ENCODE measurements around the gene PNKP.
"Not testable (repeated sequence)": the region's sequence is repeated elsewhere in the genome, so short reads cannot be mapped to it uniquely, and the experiment has no call there.

The PNKP gene

DNA sequence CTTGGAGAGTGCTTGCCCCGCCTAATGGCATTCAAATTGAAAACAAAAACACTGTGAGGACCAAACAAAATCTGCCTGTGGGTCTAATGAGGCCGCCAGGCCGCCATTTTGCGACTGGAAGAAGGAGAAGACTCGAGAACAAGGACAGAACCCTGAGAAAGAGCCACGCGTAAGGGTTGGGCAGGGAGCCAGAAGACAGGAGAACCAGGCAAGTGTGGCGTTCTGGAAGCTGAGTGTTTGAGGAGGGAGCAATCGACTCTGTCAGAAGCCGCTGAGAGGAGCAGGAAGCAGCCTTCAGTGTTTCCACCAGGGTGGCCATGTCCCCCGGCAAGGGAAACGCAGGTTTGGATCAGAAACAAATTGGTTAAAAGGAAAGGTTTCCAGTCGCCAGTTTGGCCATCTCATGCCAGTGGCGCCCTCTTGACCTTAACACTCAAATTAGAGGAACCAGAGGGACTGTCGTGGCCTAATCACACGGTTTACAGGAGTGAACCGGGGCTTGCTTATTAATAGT lies 26.6 kb downstream of the PNKP start:
- no peak for DNase-seq

DNA sequence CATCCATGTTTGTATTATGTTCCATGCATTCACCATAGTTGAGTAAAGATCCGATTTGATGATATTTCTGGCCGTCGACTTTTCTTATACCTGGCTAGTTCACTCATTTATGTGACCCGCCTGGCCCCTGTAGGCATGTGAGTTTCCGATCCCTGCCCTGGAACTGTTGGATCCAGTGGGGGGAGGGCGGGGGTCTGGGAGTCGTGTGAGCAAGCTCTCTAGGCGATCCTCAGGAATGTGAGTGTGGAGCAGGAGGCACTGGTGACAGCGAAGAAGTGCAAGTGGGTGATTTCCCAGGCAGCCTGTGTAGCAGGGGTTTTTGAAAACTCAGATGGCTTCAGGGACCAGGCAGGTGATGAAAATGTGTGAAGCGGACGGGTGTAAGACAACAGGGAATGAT lies 27.1 kb downstream of the PNKP start:
- no peak for DNase-seq

DNA sequence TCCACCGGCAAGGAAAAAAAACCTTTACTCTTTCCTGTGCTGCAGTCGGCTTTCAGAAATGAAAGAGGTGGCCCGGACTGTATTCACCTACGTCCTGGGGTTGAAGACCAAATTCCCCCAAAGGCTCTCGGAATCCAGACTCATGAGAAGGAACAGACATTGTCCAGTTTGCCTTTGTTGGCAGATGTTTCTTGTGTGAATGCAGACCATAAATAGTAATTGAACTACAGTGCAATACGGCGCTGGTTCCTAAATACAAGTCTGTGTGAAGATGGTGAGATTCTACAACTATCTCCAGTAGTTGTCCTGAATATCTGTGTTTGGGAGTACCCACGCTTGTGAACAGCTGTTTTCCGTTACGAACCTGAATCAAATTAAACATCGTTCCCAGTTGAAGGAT lies 27.7 kb downstream of the PNKP start:
- no peak for DNase-seq

DNA sequence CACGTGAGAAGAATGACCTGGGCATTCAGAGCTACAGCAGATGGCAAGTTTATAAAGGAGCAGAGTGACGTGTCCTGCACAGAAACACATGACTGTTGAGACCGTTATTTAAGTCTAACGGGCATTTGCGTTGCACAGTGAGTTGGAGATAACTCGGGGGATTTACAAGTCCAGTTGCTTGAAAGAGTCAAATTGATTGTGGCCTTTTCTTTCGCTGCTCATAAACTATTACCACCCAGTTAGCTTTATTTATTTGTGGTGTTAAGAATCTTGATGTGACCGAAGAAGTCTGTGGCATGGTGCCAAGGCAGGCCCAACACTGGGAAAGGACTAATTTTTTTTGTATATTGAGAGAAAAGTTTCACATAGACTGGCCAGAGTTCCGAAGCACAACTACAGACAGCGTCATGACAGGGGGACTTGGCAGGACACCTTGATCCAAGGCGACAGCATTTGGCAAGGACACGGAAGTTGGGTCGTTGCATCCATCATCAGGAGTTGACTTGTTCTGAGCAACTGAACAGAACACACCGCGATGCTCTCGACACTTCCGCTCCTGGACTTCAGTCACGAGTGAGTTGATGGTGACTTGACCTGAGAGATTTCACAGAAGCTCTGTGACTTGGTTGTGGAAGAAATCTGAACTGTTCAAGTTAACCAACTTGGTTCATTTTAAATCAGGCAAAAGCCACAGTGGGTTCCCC lies 28.3 kb downstream of the PNKP start:
- no peak for DNase-seq

DNA sequence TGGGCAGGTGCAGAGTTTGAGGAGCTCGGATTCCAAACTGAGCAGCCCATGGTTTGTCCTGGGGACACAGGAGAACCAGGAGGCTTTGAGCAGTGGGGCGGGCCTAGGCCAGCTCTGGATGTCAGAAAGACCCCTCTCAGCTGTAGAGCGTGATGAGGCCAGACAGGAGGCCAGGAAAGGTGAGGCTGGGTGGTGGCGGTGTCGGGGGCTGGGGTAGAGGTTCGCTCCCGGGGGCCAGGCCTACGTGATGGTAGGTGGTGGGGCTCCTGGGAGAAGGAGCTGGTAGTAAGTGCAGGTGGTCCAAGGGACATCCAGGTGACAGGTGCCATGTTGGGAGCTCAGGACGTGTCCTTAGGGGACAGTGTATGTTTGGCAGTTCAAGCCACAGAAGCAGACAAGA lies 30.0 kb downstream of the PNKP start:
- DNase-seq, result no peak

DNA sequence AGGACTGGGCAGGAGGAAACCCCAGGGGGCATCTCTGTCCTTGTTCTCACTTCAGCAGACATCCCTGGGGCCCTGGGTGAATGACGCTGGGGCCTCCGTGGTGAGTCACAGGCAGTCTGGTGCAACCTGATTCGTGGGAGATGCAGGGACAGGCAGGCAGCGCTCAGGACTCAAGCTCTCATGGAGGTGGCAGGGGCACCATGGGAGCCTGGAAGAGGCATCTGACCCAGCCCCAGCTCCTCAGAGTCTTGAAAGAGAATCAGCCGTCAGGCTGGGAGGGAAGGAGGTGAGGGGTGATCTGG lies 30.4 kb downstream of the PNKP start:
- DNase-seq, result no peak

DNA sequence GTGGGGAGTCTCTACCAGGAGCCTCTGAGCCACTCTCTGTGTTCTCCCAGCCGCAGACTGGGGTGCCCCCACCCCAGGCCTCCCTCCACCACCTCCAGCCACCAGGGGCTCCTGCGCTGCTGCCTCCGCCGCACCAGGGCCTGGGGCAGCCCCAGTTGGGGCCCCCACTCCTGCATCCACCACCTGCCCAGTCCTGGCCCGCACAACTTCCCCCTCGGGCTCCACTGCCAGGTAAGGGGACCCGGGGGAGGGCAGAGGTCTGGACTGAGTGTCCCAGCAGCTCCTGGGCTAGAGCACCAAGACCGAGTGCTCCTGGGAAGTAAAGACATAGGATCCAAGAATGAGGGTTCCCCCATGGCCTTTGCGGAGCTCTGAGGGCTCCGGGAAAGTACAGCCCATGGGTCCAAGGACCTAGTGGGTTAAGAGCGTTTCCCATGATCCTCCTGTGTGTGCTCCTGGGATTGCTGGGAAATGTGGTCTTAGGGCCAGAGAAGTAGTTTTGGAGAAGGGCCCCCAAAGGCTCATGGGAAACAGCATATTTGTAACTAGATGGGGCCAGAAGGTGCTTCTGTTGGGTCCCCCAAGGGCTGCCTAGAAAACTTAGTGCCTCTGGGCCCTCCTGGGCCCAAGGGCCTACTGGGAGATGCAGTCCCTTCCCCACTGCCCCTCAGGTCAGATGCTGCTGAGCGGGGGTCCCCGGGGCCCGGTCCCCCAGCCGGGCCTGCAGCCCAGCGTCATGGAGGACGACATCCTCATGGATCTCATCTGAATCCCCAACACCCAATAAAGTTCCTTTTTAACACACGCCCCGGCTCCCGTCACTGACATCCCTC lies 31.0 kb downstream of the PNKP start:
- no peak for DNase-seq

DNA sequence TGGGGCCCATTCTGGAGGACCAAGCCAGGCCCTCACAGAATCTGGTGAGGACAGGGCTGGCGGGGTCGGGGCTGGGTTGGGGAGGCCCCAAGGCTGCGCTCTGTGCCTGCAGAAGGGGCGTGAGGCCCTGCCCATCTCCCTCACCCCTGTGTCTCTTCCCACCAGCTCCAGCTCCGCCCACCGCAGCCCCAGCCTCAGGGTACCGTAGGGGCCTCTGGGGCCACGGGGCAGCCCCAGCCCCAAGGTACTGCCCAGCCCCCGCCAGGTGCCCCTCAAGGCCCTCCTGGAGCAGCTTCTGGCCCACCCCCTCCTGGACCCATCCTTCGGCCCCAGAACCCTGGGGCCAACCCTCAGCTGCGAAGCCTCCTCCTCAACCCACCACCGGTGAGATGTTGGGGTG lies 31.8 kb downstream of the PNKP start:
- no peak for DNase-seq

DNA sequence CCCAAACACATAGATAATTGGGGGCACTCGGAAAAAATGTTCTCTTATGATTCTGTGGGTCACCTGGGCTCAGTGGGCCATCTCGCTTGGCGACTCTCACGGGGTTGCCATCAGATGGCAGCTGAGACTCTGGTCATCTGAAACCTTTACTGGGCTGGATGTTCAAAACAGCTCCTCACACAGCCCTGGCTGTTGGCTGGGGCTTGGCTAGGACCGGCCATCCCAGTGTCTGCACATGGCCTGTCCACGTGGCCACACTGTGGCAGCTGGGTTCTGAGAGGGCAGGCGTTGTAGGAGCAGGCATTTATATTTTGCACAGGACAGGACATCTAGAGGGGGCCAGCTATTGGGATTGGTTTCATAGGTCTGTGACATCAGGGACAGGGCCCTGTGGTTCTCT lies 33.8 kb downstream of the PNKP start:
- no peak for DNase-seq

DNA sequence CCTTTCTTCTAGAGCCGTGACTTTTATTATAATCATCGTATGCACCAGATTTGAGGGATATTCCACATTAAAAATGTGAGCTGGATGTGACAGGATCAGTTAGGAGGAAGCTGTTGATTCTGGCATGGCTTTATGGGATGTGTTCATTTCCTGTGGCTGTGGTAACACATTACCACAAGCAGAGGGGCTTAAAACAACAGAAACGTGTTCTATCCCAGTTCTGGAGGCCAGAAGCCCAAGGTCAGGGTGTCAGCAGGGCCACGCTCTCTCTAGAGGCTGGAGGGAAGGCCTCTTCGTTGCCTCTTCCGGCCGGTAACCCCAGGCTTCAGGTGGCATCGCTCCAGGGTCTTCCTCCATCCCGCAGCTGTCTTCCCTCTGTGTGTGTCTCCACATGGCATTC lies 34.8 kb downstream of the PNKP start:
- DNase-seq, result no peak

DNA sequence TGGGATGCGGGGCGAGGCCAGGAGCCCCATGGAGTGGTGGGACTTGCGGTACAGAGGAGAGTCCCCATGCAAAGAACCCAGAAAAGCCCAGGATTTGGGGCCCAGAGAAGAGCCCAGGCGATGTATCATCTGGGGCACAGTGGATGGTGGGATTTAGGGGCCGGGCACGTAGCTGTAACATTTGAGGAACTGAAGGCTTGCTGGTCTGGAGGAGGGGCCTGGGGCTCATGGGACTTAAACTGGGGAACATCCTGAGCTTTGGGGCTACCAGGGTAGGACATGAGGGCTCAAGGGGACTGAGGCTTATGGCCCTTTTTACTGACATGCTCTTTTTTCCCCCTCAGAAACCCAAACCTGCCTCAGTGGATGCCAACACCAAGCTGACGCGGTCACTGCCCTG lies 35.8 kb downstream of the PNKP start:
- no peak for DNase-seq

DNA sequence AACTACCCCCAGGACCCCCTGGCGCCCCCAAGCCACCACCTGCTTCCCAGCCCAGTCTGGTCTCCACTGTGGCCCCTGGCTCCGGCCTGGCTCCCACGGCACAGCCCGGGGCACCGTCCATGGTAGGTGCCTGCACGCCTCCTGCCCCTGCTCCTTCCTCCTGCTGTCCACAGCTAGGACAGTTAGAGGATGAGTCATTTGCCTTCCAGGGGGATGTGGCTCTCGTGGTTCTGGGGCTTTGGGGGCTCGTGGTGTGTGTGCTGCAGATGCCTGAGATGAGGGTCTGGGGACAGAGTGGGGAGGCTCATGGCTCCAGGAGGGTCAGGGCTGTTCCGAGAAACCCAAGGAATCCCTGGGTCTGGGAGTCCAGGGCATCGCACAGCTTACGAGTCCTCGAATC lies 36.6 kb downstream of the PNKP start:
- DNase-seq, result no peak

DNA sequence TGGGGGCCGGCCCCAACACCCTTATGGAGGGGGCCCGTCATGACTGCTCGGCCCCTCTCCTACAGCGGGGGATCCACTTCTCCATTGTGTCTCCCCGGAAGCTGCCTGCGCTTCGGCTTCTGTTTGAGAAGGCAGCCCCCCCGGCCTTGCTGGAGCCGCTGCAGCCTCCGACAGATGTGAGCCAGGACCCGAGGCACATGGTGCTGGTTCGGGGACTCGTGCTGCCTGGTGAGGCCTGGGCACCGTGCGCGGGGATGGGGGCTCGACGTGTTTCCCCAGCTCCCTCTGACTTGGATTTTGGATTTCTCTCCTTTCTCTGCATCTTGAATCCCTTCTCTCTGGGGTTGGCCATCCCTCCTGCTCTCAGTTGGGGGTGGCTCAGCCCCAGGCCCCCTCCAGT lies 37.7 kb downstream of the PNKP start:
- no peak for DNase-seq

DNA sequence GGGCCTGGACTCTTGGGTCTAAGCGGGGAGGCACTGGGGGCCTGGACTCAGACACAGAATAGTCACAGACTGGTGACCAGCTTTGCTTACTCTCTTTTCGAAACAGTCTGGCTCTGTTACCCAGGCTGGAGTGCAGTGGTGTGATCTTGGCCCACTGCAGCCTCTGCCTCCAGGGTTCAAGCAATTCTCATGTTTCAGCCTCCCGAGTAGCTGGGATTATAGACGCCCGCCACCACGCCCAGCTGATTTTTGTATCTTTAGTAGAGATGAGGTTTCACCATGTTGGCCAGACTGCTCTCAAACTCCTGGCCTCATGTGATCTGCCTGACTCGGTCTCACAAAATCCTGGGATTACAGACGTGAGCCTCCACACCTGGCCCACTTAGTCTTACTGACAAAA lies 38.2 kb downstream of the PNKP start:
- no peak for DNase-seq

DNA sequence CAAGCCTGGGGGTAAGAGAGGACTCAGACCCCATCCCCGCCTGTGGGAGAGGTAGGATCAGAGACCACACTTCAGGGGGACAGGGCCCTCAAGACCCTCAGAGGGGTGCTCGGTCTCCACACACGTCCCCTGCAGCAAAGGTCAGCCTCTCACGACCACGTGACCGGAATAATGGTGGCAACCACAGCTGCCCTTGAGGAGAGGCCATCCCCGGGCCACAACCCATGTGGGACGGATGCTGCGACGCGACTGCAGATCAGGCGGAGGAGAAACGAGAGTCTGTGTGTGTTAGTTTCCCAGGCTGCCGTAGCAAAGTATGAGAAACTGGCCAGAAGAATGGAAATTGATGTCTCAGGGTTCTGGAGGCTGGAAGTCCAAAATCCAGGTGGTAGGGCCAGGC lies 40.3 kb downstream of the PNKP start:
- no peak for DNase-seq

DNA sequence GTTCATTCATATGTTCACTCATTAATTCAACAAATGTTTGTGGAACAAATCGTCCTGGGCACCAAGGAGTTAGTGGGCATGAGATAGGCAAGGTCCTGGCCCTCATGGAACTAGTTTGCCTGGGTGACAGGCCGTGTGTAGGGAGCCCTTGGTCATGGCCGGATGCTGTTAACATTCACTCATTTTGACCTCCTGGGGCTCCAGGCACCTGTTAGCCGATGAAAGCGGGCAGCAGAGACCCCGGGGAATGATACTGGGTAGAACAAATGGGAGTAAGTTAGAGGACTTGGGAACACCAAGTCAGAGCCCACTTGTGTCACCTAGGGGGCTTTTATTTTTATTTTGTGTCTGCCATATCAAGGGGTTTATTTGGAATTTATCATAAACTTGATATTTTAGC lies 42.7 kb downstream of the PNKP start:
- DNase-seq, result no peak

DNA sequence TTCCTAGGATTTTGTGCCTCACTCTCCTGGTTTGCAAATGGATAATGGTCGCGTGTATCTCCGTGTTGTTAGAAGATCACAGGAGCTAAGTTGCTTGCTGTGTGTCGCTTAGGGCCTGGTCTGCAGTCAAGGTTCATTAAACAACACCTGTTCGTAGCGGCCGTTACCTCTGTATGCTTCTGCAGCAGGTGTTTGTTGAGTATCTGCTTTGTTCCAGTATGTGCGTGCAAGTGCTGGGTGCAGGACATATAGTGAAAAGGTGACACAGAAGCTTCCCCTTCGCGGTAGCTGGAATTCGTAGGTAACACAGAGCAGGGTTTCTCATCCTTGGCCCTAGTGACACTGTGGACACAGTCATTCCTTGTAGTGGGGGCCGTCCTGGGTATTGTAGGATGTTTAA lies 43.9 kb downstream of the PNKP start:
- DNase-seq, result peak; percentile 65

DNA sequence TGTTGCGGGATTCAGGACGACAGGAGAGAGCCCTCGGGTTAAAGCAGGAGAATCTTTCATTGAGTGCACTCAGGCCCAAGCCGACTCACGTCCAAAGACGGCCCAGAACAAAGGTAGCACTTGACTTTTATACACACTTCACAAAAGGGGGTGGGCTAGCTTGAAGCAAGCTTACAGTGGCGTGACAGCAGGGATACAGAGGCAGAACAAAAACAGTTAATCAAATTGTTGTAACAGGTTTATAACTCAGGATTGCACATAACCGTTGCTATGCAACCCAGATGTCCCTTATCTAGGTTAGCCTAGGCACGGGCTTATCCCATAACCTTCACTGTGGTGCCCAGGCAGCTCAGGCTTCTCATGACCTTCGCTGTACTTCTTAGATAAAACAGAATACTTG lies 47.3 kb downstream of the PNKP start:
- DNase-seq, result peak; percentile 33

DNA sequence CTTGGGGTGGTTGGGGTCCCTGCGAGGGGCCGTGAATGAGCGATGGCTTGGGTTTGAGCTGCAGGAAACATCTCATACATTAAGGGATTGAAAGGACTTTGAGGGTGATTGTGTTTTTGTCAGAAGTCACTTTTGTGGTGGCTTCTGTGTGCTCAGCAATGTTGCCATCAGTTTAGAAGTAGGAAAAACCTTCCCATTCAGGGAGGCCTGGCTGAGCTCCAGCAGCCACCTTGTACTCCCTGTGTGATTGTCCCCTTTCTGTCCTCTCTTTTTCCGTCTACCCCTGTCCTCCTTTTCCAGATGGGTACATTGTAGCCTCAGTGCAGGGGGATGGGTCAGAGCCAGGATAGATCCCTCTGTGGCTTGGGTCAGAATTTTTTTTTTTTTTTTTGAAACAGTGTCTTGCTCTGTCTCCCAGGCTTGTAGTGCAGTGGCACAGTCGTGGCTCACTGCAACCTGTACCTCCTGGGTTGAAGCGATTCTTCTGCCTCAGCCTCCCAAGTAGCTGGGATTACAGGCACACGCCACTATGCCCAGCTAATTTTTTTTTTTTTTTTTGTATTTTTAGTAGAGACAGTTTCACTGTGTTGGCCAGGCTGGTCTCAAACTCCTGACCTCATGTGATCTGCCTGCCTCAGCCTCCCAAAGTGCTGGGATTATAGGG lies 47.8 kb downstream of the PNKP start:
- not testable (repeated sequence) for DNase-seq

DNA sequence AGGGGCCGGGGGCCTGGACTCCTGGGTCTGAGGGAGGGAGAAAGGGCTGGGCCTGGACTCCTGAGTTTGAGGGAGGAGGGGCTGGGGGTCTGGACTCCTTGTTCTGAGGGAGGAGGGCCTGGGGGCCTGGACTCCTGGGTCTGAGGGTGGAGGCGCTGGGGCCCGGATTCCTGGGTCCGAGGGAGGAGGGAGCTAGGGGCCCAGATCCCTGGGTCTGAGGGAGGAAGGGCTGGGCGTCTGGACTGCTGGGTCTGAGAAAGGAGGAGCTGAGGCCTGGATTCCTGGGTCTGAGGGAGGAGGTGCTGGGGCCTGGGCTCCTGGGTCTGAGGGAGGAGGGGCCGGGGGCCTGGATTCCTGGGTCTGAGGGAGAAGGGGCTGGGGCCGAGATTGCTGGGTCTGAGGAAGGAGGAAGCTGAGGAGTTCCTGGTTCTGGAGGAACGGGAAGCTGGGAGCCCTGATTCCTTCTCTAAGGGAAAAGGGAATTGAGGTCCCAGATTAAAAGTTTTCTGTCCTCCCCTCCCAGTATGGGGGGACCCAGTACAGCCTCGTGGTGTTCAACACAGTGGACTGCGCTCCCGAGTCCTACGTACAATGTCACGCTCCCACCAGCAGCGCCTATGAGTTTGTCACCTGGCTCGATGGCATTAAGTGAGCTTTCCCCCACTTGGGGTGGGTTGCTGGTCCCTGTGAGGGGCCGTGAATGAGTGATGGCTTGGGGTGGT lies 48.6 kb downstream of the PNKP start:
- DNase-seq, result no peak

DNA sequence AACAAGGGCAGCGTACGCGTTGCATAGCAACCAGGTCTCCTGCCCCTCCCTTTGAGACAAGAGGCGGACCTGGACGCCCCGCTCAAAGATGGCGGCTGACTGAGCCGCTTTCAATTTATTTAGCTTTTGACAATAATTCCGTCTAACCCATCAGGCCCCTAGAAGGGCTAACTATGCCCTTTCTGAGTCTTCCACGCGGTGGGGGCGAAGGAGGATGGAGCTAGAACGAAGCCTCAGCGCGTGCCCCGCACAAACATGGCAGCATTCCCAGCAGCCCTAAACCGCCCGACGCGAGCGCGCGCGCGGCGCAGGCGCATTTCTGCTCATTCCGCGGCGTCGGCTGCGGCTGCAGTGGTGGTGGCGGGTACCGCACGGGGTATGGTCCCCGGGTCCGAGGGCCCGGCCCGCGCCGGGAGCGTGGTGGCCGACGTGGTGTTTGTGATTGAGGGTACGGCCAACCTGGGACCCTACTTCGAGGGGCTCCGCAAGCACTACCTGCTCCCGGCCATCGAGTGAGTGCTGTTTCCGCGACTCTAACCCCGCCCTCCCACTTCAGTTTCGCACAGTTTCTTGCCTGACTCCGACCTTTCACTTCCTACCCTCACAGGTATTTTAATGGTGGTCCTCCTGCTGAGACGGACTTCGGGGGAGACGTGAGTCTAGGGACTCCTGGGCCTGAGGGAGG lies 49.3 kb downstream of the PNKP start, which contains the start of gene MED25:
Gene MED25 (plus strand): TSS at position 326 of the 685 bp plus-strand sequence. CDS start 53 bp downstream, at position 379.
- DNase-seq, result peak; percentile 85

DNA sequence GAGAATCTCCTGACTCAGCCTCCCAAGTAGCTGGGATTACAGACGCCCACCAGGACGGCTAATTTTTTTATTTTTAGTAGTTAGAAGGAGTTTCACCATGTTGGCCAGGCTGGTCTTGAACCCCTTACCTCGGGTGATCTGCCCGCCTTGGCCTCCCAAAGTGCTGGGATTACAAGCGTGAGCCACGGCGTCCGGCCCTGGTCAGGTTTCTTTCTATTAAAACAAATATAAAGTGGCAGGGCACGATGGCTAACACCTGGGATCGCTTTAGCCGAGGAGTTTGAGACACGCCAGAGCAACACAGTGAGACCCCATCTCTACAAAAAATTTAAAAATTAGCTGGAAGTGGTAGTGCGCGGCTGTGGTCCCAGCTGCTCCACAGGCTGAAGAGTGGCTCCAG lies 50.8 kb downstream of the PNKP start:
- no peak for DNase-seq

DNA sequence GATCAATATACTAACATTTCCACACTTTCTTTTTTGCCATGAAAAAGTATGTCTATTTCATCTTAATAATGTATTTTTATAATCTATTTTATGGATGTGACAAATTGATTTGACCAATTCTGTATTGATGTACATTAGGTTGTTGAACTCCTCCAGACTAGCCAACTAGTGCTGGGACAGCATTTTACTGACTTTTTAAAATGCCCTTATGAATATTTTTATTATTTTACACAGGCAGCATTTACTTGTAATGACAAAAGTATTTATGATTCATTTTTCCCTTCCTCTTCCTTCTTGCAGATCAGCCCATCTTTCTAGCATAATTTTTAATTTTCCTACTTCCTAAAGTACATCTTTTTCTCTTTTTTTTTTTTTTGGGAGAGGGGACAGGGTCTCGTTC lies 53.4 kb downstream of the PNKP start:
- no peak for DNase-seq

All from NCI-H1436 treated with DMSO at 0.1 percent for 48 hours (cell line).